Measurements from ENCODE around the gene DYNC1H1.

The DYNC1H1 gene

DNA sequence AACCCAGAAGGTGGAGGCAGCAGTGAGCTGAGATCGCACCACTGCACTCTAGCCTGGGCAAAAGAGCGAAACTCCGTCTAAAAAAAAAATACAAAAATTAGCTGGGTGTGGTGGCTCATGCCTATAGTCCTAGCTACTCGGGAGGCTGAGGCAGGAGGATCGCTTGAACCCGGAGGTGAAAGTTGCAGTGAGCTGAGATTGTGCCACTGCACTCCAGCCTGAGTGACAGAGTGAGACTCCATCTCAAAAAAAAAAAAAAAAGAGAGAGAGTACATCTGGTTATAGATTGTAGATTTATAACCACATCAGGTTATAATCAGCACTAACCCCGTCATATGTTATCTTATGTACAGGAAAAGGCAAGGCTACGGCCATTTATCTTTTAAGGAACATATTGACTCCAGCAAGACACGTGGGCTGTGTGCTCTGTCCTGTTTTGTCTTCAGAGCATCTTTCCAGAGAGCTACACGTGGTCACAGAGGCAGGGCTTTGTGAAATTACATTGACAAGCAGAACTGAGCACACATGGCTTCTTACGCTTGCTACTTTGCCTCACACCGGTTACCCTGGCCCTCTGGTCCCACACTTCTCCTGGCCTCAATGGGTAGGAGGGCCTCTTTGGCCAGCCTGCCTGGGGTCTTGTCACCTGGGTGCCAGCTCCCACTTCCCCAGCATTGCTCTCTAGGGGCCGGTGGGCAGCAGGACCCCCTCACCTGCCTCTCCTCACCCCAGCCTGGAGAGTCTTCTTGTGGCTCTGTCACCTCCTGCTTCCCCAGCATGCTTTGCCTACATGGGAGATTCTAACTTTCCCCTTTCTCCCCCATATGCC is 6.8 kb upstream of the DYNC1H1 start:
- no peak overlapping the region for H3K4me3 ChIP-seq (ENCODE audit: control insufficient read depth, low read depth, low read length)
- DNase-seq (ENCODE audit: low read depth) = no peak

DNA sequence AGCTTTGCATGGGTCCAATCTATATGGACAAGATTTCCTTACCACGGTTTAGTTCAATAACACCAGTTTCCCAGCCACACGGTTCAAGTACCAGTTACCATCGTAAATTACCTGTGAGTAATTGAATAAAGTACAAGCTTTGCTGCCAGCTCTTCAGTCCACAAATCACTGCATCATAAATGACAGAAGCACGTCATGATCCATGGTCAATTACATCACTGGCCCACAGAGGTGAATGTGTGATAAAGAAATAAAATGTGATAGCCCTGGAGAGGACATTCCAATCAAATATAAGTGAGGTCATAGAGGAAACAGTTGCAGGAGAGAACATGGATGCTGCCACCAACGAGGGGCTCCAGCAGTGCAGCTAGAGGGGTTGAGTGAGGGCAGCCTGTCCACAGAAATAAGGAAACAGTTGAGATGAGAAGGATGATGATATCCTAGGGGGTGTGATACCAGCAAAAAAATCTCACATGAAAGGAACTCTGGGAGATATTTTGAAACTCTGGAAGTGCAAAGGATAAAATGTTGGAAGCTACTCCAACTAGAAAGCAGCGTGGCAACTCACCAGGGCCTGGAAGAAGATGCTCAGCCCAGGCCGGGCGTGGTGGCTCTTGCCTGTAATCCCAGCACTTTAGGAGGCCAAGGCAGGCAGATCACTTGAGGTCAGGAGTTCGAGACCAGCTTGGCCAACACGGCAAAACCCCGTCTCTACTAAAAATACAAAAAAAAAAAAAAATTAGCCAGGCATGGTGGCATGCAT is 5.8 kb upstream of the DYNC1H1 start:
- TF ChIP-seq, protein P1, sequence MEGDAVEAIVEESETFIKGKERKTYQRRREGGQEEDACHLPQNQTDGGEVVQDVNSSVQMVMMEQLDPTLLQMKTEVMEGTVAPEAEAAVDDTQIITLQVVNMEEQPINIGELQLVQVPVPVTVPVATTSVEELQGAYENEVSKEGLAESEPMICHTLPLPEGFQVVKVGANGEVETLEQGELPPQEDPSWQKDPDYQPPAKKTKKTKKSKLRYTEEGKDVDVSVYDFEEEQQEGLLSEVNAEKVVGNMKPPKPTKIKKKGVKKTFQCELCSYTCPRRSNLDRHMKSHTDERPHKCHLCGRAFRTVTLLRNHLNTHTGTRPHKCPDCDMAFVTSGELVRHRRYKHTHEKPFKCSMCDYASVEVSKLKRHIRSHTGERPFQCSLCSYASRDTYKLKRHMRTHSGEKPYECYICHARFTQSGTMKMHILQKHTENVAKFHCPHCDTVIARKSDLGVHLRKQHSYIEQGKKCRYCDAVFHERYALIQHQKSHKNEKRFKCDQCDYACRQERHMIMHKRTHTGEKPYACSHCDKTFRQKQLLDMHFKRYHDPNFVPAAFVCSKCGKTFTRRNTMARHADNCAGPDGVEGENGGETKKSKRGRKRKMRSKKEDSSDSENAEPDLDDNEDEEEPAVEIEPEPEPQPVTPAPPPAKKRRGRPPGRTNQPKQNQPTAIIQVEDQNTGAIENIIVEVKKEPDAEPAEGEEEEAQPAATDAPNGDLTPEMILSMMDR (conservative IDR thresholded peaks at IDR 0.05; ENCODE audit: control insufficient read depth, insufficient read depth, low read depth, low read length) = no peak
- no peak overlapping the region for H3K4me3 ChIP-seq (ENCODE audit: control insufficient read depth, low read depth, low read length)

More for the DNA sequence above, 6.8 kb upstream of the DYNC1H1 start:
- TF ChIP-seq, protein P1 (conservative IDR thresholded peaks at IDR 0.05; ENCODE audit: control insufficient read depth, insufficient read depth, low read depth, low read length) = no peak

DNA sequence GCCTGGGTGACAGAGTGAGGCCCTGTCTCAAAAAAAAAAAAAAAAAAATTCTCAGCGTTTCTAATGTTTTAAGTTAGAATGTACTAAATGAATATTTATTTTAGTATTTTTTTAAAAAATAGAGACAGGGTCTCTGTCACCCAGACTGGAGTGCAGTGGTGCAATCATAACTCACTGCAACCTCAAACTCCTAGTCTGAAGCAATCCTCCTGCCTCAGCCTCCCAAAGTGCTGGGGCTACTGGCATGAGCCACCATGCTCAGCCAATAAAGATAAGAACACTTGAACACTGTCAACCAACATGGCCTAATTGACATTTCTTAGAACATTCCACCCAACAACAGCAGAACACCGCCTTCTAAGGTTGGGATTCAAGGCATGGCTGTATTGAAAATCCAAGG is 5.1 kb upstream of the DYNC1H1 start:
- TF ChIP-seq, protein P1 (conservative IDR thresholded peaks at IDR 0.05; ENCODE audit: control insufficient read depth, insufficient read depth, low read depth, low read length) = no peak
- peak; percentile 37 for DNase-seq (ENCODE audit: low read depth)
- no peak overlapping the region for H3K4me3 ChIP-seq (ENCODE audit: control insufficient read depth, low read depth, low read length)

More for the DNA sequence above, 5.8 kb upstream of the DYNC1H1 start:
- no peak for DNase-seq (ENCODE audit: low read depth)

DNA sequence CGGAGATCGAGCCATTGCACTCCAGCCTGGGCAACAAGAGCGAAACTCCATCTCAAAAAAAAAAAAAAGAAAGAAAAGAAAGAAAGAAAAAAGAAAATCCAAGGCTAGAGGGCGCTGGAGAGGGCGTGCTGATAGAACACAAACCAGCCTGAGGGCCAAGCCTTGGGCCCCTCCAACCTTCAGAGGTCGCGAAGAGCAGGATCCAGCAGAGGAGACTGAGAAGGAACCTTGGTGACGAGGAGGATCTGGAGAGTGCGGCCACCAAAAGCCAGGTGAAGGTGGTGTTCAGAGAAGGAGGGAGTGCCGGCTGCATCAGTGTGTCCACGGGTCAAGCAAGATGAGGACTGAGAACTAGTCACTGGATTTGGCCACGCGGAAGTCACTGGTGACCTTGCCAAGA is 4.1 kb upstream of the DYNC1H1 start:
- DNase-seq (ENCODE audit: low read depth) = peak; percentile 32
- no peak overlapping the region for H3K4me3 ChIP-seq (ENCODE audit: control insufficient read depth, low read depth, low read length)

DNA sequence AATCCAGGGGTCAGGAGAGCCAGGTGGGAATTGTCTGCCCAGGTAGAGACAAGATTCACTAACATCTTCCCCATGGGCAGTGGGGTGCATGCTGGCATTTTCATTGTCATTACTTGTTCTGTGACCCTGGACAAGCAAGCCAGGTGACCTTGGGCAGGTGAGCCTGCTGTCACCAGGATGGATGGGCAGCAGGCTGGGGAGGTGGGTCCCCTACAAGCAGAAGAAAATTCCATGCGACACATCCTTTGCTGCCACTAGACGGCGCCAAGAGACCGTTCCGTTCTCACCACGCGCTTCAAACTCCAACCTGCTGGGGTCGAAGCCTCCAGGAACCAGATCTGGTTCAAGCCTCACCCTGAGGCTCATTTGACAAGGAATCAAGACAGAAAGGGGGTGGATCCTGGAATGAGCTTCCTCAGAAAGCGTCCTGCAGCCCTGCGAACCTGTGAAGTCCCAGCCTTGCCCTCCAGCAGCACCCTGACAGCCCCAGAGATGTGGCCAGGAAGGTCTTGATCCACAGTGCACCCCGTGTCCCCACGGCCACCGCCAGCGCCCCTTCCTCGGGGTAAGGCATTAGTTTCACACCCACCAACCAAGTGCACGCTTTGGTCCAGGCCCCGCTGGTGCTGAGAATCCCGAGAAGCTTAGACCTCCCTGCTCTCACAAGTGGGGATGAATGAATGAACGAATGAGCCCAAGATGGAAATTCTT is 3.2 kb upstream of the DYNC1H1 start:
- peak; percentile 80 for DNase-seq (ENCODE audit: low read depth)
- H3K4me3 ChIP-seq (ENCODE audit: control insufficient read depth, low read depth, low read length) = no peak overlapping the region

More for the DNA sequence above, 4.1 kb upstream of the DYNC1H1 start:
- TF ChIP-seq, protein P1 (conservative IDR thresholded peaks at IDR 0.05; ENCODE audit: control insufficient read depth, insufficient read depth, low read depth, low read length) = peak; percentile 55

More for the DNA sequence above, 3.2 kb upstream of the DYNC1H1 start:
- TF ChIP-seq, protein P1 (conservative IDR thresholded peaks at IDR 0.05; ENCODE audit: control insufficient read depth, insufficient read depth, low read depth, low read length) = peak; percentile 99

Data from fibroblast of mammary gland (primary cell).